H9 (cell line): ENCODE results near the gene CDH15. TPM values are rescaled to one million over a fixed set of nuclear protein-coding genes. Genes with fewer than 3 reads are reported as not detected.

Experiments
- DNase-seq: peaks from one replicate; pipeline ENCODE4 v3.0.0-alpha.2; 2017
- H2AFZ ChIP-seq: one replicate; pipeline ENCODE4 v1.6.1; 2013; ENCODE audit warnings: mild to moderate bottlenecking, low read length, control low read depth, moderate library complexity
- H2AK5ac ChIP-seq: 2 replicates; pipeline ENCODE4 v1.6.1; 2013; ENCODE audit warnings: low read length, control low read depth, mixed read lengths; ENCODE audit not compliant: insufficient read length
- H2BK120ac ChIP-seq: one replicate; pipeline ENCODE4 v1.6.1; 2013; ENCODE audit warnings: low read depth, mild to moderate bottlenecking, low read length, control low read depth, inconsistent platforms; ENCODE audit not compliant: poor library complexity, severe bottlenecking
- H2BK12ac ChIP-seq: 2 replicates; pipeline ENCODE4 v1.6.1; 2013; ENCODE audit warnings: low read length, control low read depth, mixed read lengths, low read depth; ENCODE audit not compliant: insufficient read length
- H2BK15ac ChIP-seq: 2 replicates; pipeline ENCODE4 v1.6.1; 2013; ENCODE audit warnings: low read depth, low read length, control low read depth
- H2BK20ac ChIP-seq: one replicate; pipeline ENCODE4 v1.6.1; 2013; ENCODE audit warnings: low read depth, mild to moderate bottlenecking, low read length, control low read depth, inconsistent platforms; ENCODE audit not compliant: poor library complexity, severe bottlenecking
- H2BK5ac ChIP-seq: 2 replicates; pipeline ENCODE4 v1.6.1; 2013; ENCODE audit warnings: low read length, control low read depth, mixed read lengths; ENCODE audit not compliant: insufficient read length
- H3K14ac ChIP-seq: 2 replicates; pipeline ENCODE4 v1.6.1; 2013; ENCODE audit warnings: low read length, control low read depth; ENCODE audit not compliant: insufficient read depth
- H3K18ac ChIP-seq: 2 replicates; pipeline ENCODE4 v1.6.1; 2013; ENCODE audit warnings: low read depth, mild to moderate bottlenecking, mixed read lengths, low read length, control low read depth; ENCODE audit not compliant: insufficient read length
- H3K23ac ChIP-seq: 2 replicates; pipeline ENCODE4 v1.6.1; 2013; ENCODE audit warnings: low read length, control low read depth, mixed read lengths, low read depth; ENCODE audit not compliant: insufficient read length
- H3K23me2 ChIP-seq: 2 replicates; pipeline ENCODE4 v1.6.1; 2013; ENCODE audit warnings: low read depth, mild to moderate bottlenecking, mixed read lengths, low read length, control low read depth; ENCODE audit not compliant: insufficient read length, poor library complexity, severe bottlenecking
- H3K27ac ChIP-seq: 2 replicates; pipeline ENCODE4 v1.5.1; 2013; ENCODE audit warnings: low read length, control low read depth, mixed read lengths, low read depth; ENCODE audit not compliant: insufficient read length
- H3K27me3 ChIP-seq: 2 replicates; pipeline ENCODE4 v1.6.1; 2013; ENCODE audit warnings: low read length, control low read depth, inconsistent platforms; ENCODE audit not compliant: insufficient read depth
- H3K4ac ChIP-seq: 2 replicates; pipeline ENCODE4 v1.6.1; 2013; ENCODE audit warnings: low read depth, mild to moderate bottlenecking, control low read depth, inconsistent platforms, low read length, moderate library complexity
- H3K4me1 ChIP-seq: 2 replicates; pipeline ENCODE4 v1.6.1; 2013; ENCODE audit warnings: low read length, control low read depth, inconsistent platforms; ENCODE audit not compliant: insufficient read depth
- H3K4me2 ChIP-seq: 2 replicates; pipeline ENCODE4 v1.6.1; 2013; ENCODE audit warnings: low read length, control low read depth, mixed read lengths; ENCODE audit not compliant: insufficient read length, insufficient read depth
- H3K56ac ChIP-seq: 2 replicates; pipeline ENCODE4 v1.6.1; 2013; ENCODE audit warnings: low read depth, mild to moderate bottlenecking, mixed read lengths, low read length, control low read depth; ENCODE audit not compliant: insufficient read length
- H3K79me1 ChIP-seq: 2 replicates; pipeline ENCODE4 v1.6.1; 2013; ENCODE audit warnings: low read depth, mild to moderate bottlenecking, moderate library complexity, low read length, control low read depth, inconsistent platforms; ENCODE audit not compliant: insufficient read depth, poor library complexity, severe bottlenecking
- H3K79me2 ChIP-seq: 2 replicates; pipeline ENCODE4 v1.6.1; 2013; ENCODE audit warnings: low read length, control low read depth, inconsistent platforms; ENCODE audit not compliant: insufficient read depth
- H3K9ac ChIP-seq: 2 replicates; pipeline ENCODE4 v1.6.1; 2013; ENCODE audit warnings: low read length, control low read depth, mixed read lengths; ENCODE audit not compliant: insufficient read length; ENCODE audit errors: extremely low read depth
- H3K9me3 ChIP-seq: one replicate; pipeline ENCODE4 v1.6.1; 2013; ENCODE audit warnings: low read depth, low read length, inconsistent platforms; ENCODE audit not compliant: control insufficient read depth
- H3T11ph ChIP-seq: one replicate; pipeline ENCODE4 v1.6.1; 2013; ENCODE audit warnings: mild to moderate bottlenecking, low read length, control low read depth, inconsistent platforms
- H4K20me1 ChIP-seq: one replicate; pipeline ENCODE4 v1.6.1; 2013; ENCODE audit not compliant: control insufficient read depth, insufficient read length, insufficient read depth
- H4K5ac ChIP-seq: 2 replicates; pipeline ENCODE4 v1.6.1; 2013; ENCODE audit warnings: low read depth, mild to moderate bottlenecking, mixed read lengths, low read length, control low read depth; ENCODE audit not compliant: insufficient read length
- H4K8ac ChIP-seq: replicated peaks from 2 replicates; pipeline ENCODE4 v1.6.1; 2013; ENCODE audit warnings: low read length, control low read depth, mixed read lengths, low read depth; ENCODE audit not compliant: insufficient read length
- H4K91ac ChIP-seq: 2 replicates; pipeline ENCODE4 v1.6.1; 2013; ENCODE audit warnings: low read depth, mild to moderate bottlenecking, moderate library complexity, mixed read lengths, low read length, control low read depth; ENCODE audit not compliant: insufficient read length
- H3K27ac Mint-ChIP-seq, 3 experiments: 2 replicates in 2 of 3; 3 replicates in 1 of 3; pipeline ENCODE4 v1.8.0; 2020 to 2021; ENCODE audit warnings: mixed read lengths in 3 of 3, mild to moderate bottlenecking in 1 of 3, moderate library complexity in 1 of 3
- H3K27me3 Mint-ChIP-seq: 2 replicates; pipeline ENCODE4 v1.8.0; 2021; ENCODE audit warnings: low read depth, mild to moderate bottlenecking, moderate library complexity, mixed read lengths
- H3K36me3 Mint-ChIP-seq, 3 experiments: 2 replicates in 2 of 3; 3 replicates in 1 of 3; pipeline ENCODE4 v1.8.0; 2020 to 2021; ENCODE audit warnings: low read depth in 3 of 3, mixed read lengths in 3 of 3; ENCODE audit not compliant: insufficient read depth in 1 of 3
- H3K4me1 Mint-ChIP-seq, 2 experiments: 2 replicates each; pipeline ENCODE4 v1.8.0; 2020; ENCODE audit warnings: mixed read lengths in 2 of 2
- H3K4me3 Mint-ChIP-seq, 2 experiments: 2 replicates in 1 of 2; 3 replicates in 1 of 2; pipeline ENCODE4 v1.8.0; 2020 to 2021; ENCODE audit warnings: mild to moderate bottlenecking in 2 of 2, mixed read lengths in 2 of 2, moderate library complexity in 1 of 2
- H3K9me3 Mint-ChIP-seq, 2 experiments: 2 replicates in 1 of 2; 3 replicates in 1 of 2; pipeline ENCODE4 v1.8.0; 2020; ENCODE audit warnings: mild to moderate bottlenecking in 2 of 2, mixed read lengths in 2 of 2, moderate library complexity in 1 of 2
- WGBS: extraction: QIAGEN DNeasy Blood & Tissue Kit; methylation state at CpG from one replicate; pipeline ENCODE4 v1.1.7; 2013; ENCODE audit warnings: missing lambda C conversion rate, low lambda C conversion rate, mixed read lengths; ENCODE audit not compliant: insufficient read length; ENCODE audit errors: extremely low coverage; 5-methylcytosine and 5-hydroxymethylcytosine counted together
- total RNA-seq: library from RNA; stranded (reverse); gene quantifications from 2 replicates; pipeline ENCODE4 v1.2.1, GENCODE V29; 2021
- TF ChIP-seq, protein P1 (sequence below): fragments of 200-600 bp; sonication (generic); conservative IDR thresholded peaks from 3 replicates; pipeline ENCODE4 v1.8.0; 2021; ENCODE audit warnings: antibody characterized with exemption, mild to moderate bottlenecking

Gene CDH15
- total RNA-seq, 1 experiment from 2014 or later = 0.28 TPM

DNA sequence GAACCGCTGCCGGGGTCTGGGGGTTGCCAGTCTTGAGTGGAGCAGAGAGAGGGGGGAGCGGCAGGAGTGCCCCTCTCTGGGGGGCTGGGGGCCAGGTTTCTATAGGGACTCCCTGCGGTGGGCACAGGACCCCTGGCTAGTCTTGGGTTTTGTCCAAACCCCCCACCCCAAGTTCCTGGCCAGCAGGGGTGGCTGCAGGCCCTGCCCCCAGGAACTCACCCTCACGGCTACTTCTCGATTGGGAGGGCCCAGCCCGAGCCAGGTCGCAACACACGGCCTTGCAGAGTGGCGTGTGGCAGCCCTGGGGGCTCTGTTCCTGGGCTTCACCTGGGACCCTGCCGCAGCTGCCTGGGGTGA, 601 bp downstream of the CDH15 start:
- no peaks in the 10 kb centered on the region for H3K79me1 ChIP-seq
- H3K4me2 ChIP-seq = no peak overlapping the region
- Mint-ChIP-seq H3K4me1 (peaks cover 12 to 26% of the 10 kb centered on the region in 2 experiments), H3K27ac (no peak overlapping the region), H3K4me3 (no peak overlapping the region), H3K9me3 (no peaks in the 10 kb centered on the region), H3K27me3 (peaks cover 18% of the 10 kb centered on the region), H3K36me3 (no peaks in the 10 kb centered on the region)
- WGBS = no CpG with 5 or more reads among the region's 11 CpGs
- no peaks in the 10 kb centered on the region for H3K9me3 ChIP-seq
- TF ChIP-seq, protein P1, sequence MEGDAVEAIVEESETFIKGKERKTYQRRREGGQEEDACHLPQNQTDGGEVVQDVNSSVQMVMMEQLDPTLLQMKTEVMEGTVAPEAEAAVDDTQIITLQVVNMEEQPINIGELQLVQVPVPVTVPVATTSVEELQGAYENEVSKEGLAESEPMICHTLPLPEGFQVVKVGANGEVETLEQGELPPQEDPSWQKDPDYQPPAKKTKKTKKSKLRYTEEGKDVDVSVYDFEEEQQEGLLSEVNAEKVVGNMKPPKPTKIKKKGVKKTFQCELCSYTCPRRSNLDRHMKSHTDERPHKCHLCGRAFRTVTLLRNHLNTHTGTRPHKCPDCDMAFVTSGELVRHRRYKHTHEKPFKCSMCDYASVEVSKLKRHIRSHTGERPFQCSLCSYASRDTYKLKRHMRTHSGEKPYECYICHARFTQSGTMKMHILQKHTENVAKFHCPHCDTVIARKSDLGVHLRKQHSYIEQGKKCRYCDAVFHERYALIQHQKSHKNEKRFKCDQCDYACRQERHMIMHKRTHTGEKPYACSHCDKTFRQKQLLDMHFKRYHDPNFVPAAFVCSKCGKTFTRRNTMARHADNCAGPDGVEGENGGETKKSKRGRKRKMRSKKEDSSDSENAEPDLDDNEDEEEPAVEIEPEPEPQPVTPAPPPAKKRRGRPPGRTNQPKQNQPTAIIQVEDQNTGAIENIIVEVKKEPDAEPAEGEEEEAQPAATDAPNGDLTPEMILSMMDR = no peak
- no peak overlapping the region for H2BK120ac ChIP-seq
- H2BK12ac ChIP-seq = no peak overlapping the region
- H3K27ac ChIP-seq = no peak overlapping the region
- H3T11ph ChIP-seq = no peak overlapping the region
- no peak overlapping the region for H2BK20ac ChIP-seq
- H3K9ac ChIP-seq = no peak overlapping the region
- H3K4me1 ChIP-seq = no peaks in the 10 kb centered on the region
- H4K5ac ChIP-seq = no peak overlapping the region
- H3K27me3 ChIP-seq = no peaks in the 10 kb centered on the region
- no peak for DNase-seq
- no peak overlapping the region for H2AFZ ChIP-seq
- no peak overlapping the region for H3K23ac ChIP-seq
- no peak overlapping the region for H3K14ac ChIP-seq
- no peak overlapping the region for H2BK15ac ChIP-seq
- H2AK5ac ChIP-seq = no peak overlapping the region
- no peak overlapping the region for H4K91ac ChIP-seq
- H3K18ac ChIP-seq = no peak overlapping the region
- no peak overlapping the region for H2BK5ac ChIP-seq
- no peaks in the 10 kb centered on the region for H4K20me1 ChIP-seq
- no peaks in the 10 kb centered on the region for H3K79me2 ChIP-seq
- H3K56ac ChIP-seq = no peak overlapping the region
- no peak overlapping the region for H4K8ac ChIP-seq
- peaks cover 6% of the 10 kb centered on the region for H3K23me2 ChIP-seq
- H3K4ac ChIP-seq = no peak overlapping the region
